Upper lobe of right lung (tissue), 1 donor: ENCODE results near the gene CHERP. TPM values are rescaled to one million over a fixed set of nuclear protein-coding genes. Genes with fewer than 3 reads are reported as not detected.
"Not testable (repeated sequence)": the region's sequence is repeated elsewhere in the genome, so short reads cannot be mapped to it uniquely, and the experiment has no call there.

Experiments
- ATAC-seq: fragments of 200-7000 bp; cut with Tn5 transposase; one replicate; pipeline ENCODE4 v1.9.1; 2020; ENCODE audit warnings: mild to moderate bottlenecking, moderate library complexity
- DNase-seq: peaks from one replicate; pipeline ENCODE4 v3.0.0-alpha.2; 2020
- H3K27ac ChIP-seq: fragments of 200-600 bp; one replicate; pipeline ENCODE4 v1.8.0; 2022
- H3K27me3 ChIP-seq: fragments of 200-600 bp; one replicate; pipeline ENCODE4 v1.8.0; 2022; ENCODE audit warnings: mild to moderate bottlenecking
- H3K36me3 ChIP-seq: fragments of 200-600 bp; one replicate; pipeline ENCODE4 v1.8.0; 2022
- H3K4me1 ChIP-seq: fragments of 200-600 bp; one replicate; pipeline ENCODE4 v1.8.0; 2022
- H3K4me3 ChIP-seq: fragments of 200-600 bp; one replicate; pipeline ENCODE4 v1.8.0; 2022; ENCODE audit warnings: mild to moderate bottlenecking
- H3K9me3 ChIP-seq: fragments of 200-600 bp; one replicate; pipeline ENCODE4 v1.8.0; 2022
- intact Hi-C: fragments of 100-400 bp; cut with DNase I; formaldehyde crosslinking; loops from one replicate; pipeline ENCODE4 v1.11.0; 2022
- total RNA-seq: library from RNA; stranded (reverse); fragmentation: NEBNext Ultra II Directional; extraction: Animal tissue kit (Norgen Biotek cat#: 25700); gene quantifications from one replicate; pipeline ENCODE4 v1.2.1, GENCODE V29; 2021
- TF ChIP-seq, protein P1 (sequence below): fragments of 200-600 bp; IDR thresholded peaks from one replicate; pipeline ENCODE4 v1.8.0; 2022; ENCODE audit warnings: antibody characterized with exemption
- donor health status: DM: no; HTN: yes; CAD: no; lungs with severe emphysema.

CHERP gene
- total RNA-seq, 1 donor from 2014 or later, result 41.9 TPM

- Histone ChIP-seq H3K27ac (no peak overlapping the region), H3K36me3 (peaks cover 80% of the 10 kb centered on the region), H3K4me1 (peaks cover 15% of the 10 kb centered on the region), H3K9me3 (no peaks in the 10 kb centered on the region), H3K4me3 (no peak overlapping the region), H3K27me3 (no peaks in the 10 kb centered on the region)
- DNase-seq (no peak), ATAC-seq (no peak)
- intact Hi-C loops, result no loop called here
- TF ChIP-seq, protein P1, sequence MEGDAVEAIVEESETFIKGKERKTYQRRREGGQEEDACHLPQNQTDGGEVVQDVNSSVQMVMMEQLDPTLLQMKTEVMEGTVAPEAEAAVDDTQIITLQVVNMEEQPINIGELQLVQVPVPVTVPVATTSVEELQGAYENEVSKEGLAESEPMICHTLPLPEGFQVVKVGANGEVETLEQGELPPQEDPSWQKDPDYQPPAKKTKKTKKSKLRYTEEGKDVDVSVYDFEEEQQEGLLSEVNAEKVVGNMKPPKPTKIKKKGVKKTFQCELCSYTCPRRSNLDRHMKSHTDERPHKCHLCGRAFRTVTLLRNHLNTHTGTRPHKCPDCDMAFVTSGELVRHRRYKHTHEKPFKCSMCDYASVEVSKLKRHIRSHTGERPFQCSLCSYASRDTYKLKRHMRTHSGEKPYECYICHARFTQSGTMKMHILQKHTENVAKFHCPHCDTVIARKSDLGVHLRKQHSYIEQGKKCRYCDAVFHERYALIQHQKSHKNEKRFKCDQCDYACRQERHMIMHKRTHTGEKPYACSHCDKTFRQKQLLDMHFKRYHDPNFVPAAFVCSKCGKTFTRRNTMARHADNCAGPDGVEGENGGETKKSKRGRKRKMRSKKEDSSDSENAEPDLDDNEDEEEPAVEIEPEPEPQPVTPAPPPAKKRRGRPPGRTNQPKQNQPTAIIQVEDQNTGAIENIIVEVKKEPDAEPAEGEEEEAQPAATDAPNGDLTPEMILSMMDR, result no peak
Observed at GRCh38 chr19:16561382-16561781, 19.1 kb upstream of the CHERP start.

- H3K4me1 ChIP-seq, result peaks cover 8% of the 10 kb centered on the region
- TF ChIP-seq, protein P1, result no peak
- intact Hi-C loops, result no loop called here
- no peaks in the 10 kb centered on the region for H3K9me3 ChIP-seq
- peaks cover 74% of the 10 kb centered on the region for H3K36me3 ChIP-seq
- no peaks in the 10 kb centered on the region for H3K27me3 ChIP-seq
- no peak for ATAC-seq
- no peak overlapping the region for H3K4me3 ChIP-seq
- H3K27ac ChIP-seq, result no peak overlapping the region
- no peak for DNase-seq
Observed at GRCh38 chr19:16559780-16560276, 17.6 kb upstream of the CHERP start.

- H3K36me3 ChIP-seq, result peaks cover 66% of the 10 kb centered on the region
- intact Hi-C loops, result no loop called here
- ATAC-seq, result no peak
Observed at GRCh38 chr19:16554776-16555175, 12.5 kb upstream of the CHERP start.

GRCh38 chr19:16551902-16552301 is 9.7 kb upstream of the CHERP start:
- ATAC-seq, H3K27ac ChIP-seq, H3K27me3 ChIP-seq, H3K4me1 ChIP-seq, DNase-seq, H3K9me3 ChIP-seq, intact Hi-C loops, H3K4me3 ChIP-seq: not testable (repeated sequence)
- peaks cover 49% of the 10 kb centered on the region for H3K36me3 ChIP-seq

More at GRCh38 chr19:16554776-16555175, 12.5 kb upstream of the CHERP start:
- Histone ChIP-seq H3K4me3 (no peak overlapping the region), H3K9me3 (no peaks in the 10 kb centered on the region), H3K4me1 (no peaks in the 10 kb centered on the region), H3K27me3 (no peaks in the 10 kb centered on the region), H3K27ac (no peak overlapping the region)
- TF ChIP-seq, protein P1, result no peak
- no peak for DNase-seq

DNA sequence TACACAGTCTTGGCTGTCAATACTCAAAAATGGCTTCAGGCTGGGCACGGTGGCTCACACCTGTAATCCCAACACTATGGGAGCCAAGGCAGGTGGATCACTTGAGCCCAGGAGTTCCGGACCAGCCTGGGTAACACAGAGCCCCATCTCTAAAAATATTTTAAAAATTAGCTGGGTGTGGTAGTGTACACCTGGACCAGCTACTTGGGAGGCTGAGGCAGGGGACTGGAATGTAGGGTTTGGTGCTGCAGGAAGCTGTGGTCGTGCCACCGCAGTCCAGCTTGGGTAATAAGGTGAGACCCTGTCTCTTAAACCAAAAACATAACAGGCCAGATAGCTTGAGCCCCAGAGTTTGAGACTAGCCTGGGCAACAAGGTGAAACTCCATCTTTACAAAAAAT is 6.7 kb upstream of the CHERP start:
- H3K36me3 ChIP-seq, result peaks cover 31% of the 10 kb centered on the region
- no peaks in the 10 kb centered on the region for H3K27me3 ChIP-seq
- TF ChIP-seq, protein P1, result no peak
- no peak overlapping the region for H3K4me3 ChIP-seq
- peaks cover 1% of the 10 kb centered on the region for H3K4me1 ChIP-seq
- DNase-seq (no peak), ATAC-seq (peak; percentile 60)
- no peaks in the 10 kb centered on the region for H3K9me3 ChIP-seq
- intact Hi-C loops, result no loop called here
- H3K27ac ChIP-seq, result no peak overlapping the region

GRCh38 chr19:16544473-16545231 is 2.4 kb upstream of the CHERP start:
- peaks cover 30% of the 10 kb centered on the region for H3K4me1 ChIP-seq
- intact Hi-C loops, result no loop called here
- ATAC-seq (no peak), DNase-seq (no peak)
- no peak overlapping the region for H3K27ac ChIP-seq
- peaks cover 3% of the 10 kb centered on the region for H3K36me3 ChIP-seq
- H3K9me3 ChIP-seq, result no peaks in the 10 kb centered on the region
- H3K4me3 ChIP-seq, result no peak overlapping the region
- no peaks in the 10 kb centered on the region for H3K27me3 ChIP-seq
- TF ChIP-seq, protein P1, result no peak

DNA sequence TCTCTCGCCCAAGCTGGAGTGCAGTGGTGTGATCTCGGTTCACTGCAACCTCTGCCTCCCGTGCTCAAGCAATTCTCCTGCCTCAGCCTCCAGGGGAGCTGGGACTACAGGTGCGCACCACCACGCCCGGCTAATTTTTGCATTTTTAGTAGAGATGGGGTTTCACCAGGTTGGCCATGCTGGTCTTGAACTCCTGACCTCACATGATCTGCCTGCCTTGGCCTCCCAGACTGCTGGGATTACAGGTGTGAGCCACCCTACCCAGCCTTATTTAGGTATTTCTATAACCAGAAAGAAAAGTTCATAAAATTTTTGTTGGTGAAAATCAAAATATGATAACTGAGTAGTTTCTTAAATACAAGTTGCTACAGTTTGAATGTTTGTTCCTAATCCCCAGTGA is 1.5 kb upstream of the CHERP start:
- intact Hi-C loops, H3K9me3 ChIP-seq: not testable (repeated sequence)

More for the DNA sequence above, 1.5 kb upstream of the CHERP start:
- DNase-seq, H3K27ac ChIP-seq, H3K27me3 ChIP-seq, H3K36me3 ChIP-seq, ATAC-seq, H3K4me3 ChIP-seq: not testable (repeated sequence)
- H3K4me1 ChIP-seq, result peaks cover 31% of the 10 kb centered on the region
